Mesenchymal stem cell (in vitro differentiated cells and primary cell): ENCODE measurements around the gene PREB.

Experiments
- DNase-seq: peaks from one replicate; pipeline ENCODE4 v3.0.0-alpha.2; 2013
- H2AFZ ChIP-seq: one replicate; pipeline ENCODE4 v1.6.1; 2013; ENCODE audit warnings: low read depth, mild to moderate bottlenecking, control low read depth, inconsistent platforms, low read length, moderate library complexity
- H2AK5ac ChIP-seq: 2 replicates; pipeline ENCODE4 v1.6.1; 2013; ENCODE audit warnings: low read length, moderate library complexity, mild to moderate bottlenecking, inconsistent platforms; ENCODE audit not compliant: severe bottlenecking
- H2BK120ac ChIP-seq: one replicate; pipeline ENCODE4 v1.6.1; 2013; ENCODE audit warnings: low read depth, mild to moderate bottlenecking, inconsistent platforms, low read length, moderate library complexity
- H2BK12ac ChIP-seq, 2 experiments: one replicate each; pipeline ENCODE4 v1.6.1; 2013; ENCODE audit warnings: inconsistent platforms in 2 of 2, low read length in 2 of 2, mild to moderate bottlenecking in 2 of 2, moderate library complexity in 2 of 2, control low read depth in 1 of 2
- H2BK15ac ChIP-seq: one replicate; pipeline ENCODE4 v1.6.1; 2013; ENCODE audit warnings: mild to moderate bottlenecking, low read depth, inconsistent platforms; ENCODE audit not compliant: poor library complexity, severe bottlenecking
- H2BK5ac ChIP-seq: 2 replicates; pipeline ENCODE4 v1.6.1; 2013; ENCODE audit warnings: low read depth, mild to moderate bottlenecking, low read length, control low read depth, inconsistent platforms; ENCODE audit not compliant: poor library complexity, severe bottlenecking
- H3K14ac ChIP-seq, 2 experiments: one replicate each; pipeline ENCODE4 v1.6.1; 2013; ENCODE audit warnings: inconsistent platforms in 2 of 2, low read length in 2 of 2, control low read depth in 1 of 2, mild to moderate bottlenecking in 1 of 2, moderate library complexity in 1 of 2
- H3K18ac ChIP-seq, 2 experiments: one replicate each; pipeline ENCODE4 v1.6.1; 2013; ENCODE audit warnings: inconsistent platforms in 2 of 2, low read length in 2 of 2, control low read depth in 1 of 2, low read depth in 1 of 2, mild to moderate bottlenecking in 1 of 2
- H3K23ac ChIP-seq, 2 experiments: one replicate each; pipeline ENCODE4 v1.6.1; 2013; ENCODE audit warnings: inconsistent platforms in 2 of 2, low read length in 2 of 2, mild to moderate bottlenecking in 2 of 2, moderate library complexity in 2 of 2, control low read depth in 1 of 2
- H3K27ac ChIP-seq: 2 replicates; pipeline ENCODE4 v1.5.1; 2013; ENCODE audit warnings: mild to moderate bottlenecking, moderate library complexity, low read length, control low read depth, inconsistent platforms; ENCODE audit not compliant: poor library complexity, severe bottlenecking
- H3K27me3 ChIP-seq, 2 experiments: 2 replicates each; pipeline versions ENCODE4 v1.6.1 to v1.7.0; 2013; ENCODE audit warnings: low read length in 2 of 2, mild to moderate bottlenecking in 2 of 2, moderate library complexity in 2 of 2, control low read depth in 1 of 2, inconsistent platforms in 1 of 2; ENCODE audit not compliant: control insufficient read depth in 1 of 2, insufficient read depth in 1 of 2
- H3K36me3 ChIP-seq, 2 experiments: 2 replicates each; pipeline versions ENCODE4 v1.6.1 to v1.7.0; 2013; ENCODE audit warnings: low read length in 2 of 2, control low read depth in 1 of 2, inconsistent platforms in 1 of 2, low read depth in 1 of 2, mild to moderate bottlenecking in 1 of 2; ENCODE audit not compliant: insufficient read depth in 2 of 2, control insufficient read depth in 1 of 2
- H3K4ac ChIP-seq, 2 experiments: one replicate each; pipeline ENCODE4 v1.6.1; 2013; ENCODE audit warnings: inconsistent platforms in 2 of 2, low read length in 2 of 2, mild to moderate bottlenecking in 2 of 2, moderate library complexity in 2 of 2, control low read depth in 1 of 2, low read depth in 1 of 2
- H3K4me1 ChIP-seq: 2 replicates; pipeline ENCODE4 v1.6.1; 2013; ENCODE audit warnings: low read depth, low read length, control low read depth; ENCODE audit not compliant: control insufficient read depth, insufficient read depth
- H3K4me2 ChIP-seq: 2 replicates; pipeline ENCODE4 v1.6.1; 2013; ENCODE audit warnings: low read length, mild to moderate bottlenecking, inconsistent platforms; ENCODE audit not compliant: poor library complexity, severe bottlenecking
- H3K4me3 ChIP-seq, 2 experiments: 2 replicates each; pipeline versions ENCODE4 v1.5.1 to v1.7.0; 2013; ENCODE audit warnings: low read length in 2 of 2, mild to moderate bottlenecking in 2 of 2, control low read depth in 1 of 2, low read depth in 1 of 2; ENCODE audit not compliant: insufficient read depth in 1 of 2
- H3K79me1 ChIP-seq: replicated peaks from 2 replicates; pipeline ENCODE4 v1.6.1; 2013; ENCODE audit warnings: mild to moderate bottlenecking, control low read depth, low read length, inconsistent platforms; ENCODE audit not compliant: poor library complexity, severe bottlenecking
- H3K9ac ChIP-seq: 2 replicates; pipeline ENCODE4 v1.7.0; 2013; ENCODE audit warnings: mild to moderate bottlenecking, low read length, moderate library complexity
- H3K9me3 ChIP-seq: 2 replicates; pipeline ENCODE4 v1.7.0; 2013; ENCODE audit warnings: mild to moderate bottlenecking, low read length; ENCODE audit not compliant: control insufficient read depth
- H4K8ac ChIP-seq: one replicate; pipeline ENCODE4 v1.6.1; 2013; ENCODE audit warnings: inconsistent platforms, mild to moderate bottlenecking, low read length, moderate library complexity
- H4K91ac ChIP-seq: one replicate; pipeline ENCODE4 v1.6.1; 2013; ENCODE audit warnings: mild to moderate bottlenecking, low read length, inconsistent platforms
- WGBS: methylation state at CpG from one replicate; pipeline ENCODE4 v1.1.7; 2013; ENCODE audit warnings: mixed read lengths; 5-methylcytosine and 5-hydroxymethylcytosine counted together

The PREB gene

DNA sequence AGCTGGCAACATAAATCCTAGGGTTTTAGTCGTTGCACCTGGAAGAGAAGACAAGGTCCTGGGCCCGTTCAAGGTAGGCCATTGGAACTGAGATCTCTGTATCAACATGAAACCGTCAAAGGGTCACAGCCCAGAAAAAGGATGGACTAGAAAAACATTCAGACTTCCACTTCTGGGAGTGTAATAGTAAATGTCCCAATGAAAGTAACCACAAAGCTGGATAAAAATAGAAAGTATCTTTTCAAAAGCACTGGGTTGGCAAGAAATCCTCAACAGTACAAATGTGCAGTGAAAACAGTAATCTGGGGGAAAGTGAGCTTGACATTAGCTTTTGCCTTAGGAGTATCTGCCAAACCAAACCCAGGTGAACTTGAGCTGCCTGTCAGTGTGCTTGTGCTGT is 28.5 kb downstream of the PREB start:
- no peak overlapping the region for H3K4me3 ChIP-seq
- H3K18ac ChIP-seq, result no peak overlapping the region
- peaks cover 12 to 45% of the 10 kb centered on the region in 2 experiments for H3K27me3 ChIP-seq
- no peaks in the 10 kb centered on the region for H3K36me3 ChIP-seq
- no peak overlapping the region for H3K9ac ChIP-seq
- H2AFZ ChIP-seq, result no peak overlapping the region
- H2BK12ac ChIP-seq, result no peak overlapping the region
- no peak overlapping the region for H2BK120ac ChIP-seq
- WGBS, result 83% methylated on average over 2 of the region's 3 CpGs
- no peaks in the 10 kb centered on the region for H3K4me1 ChIP-seq
- no peaks in the 10 kb centered on the region for H3K79me1 ChIP-seq
- no peak overlapping the region for H4K8ac ChIP-seq
- no peak for DNase-seq
- H3K9me3 ChIP-seq, result no peaks in the 10 kb centered on the region
- H2BK15ac ChIP-seq, result no peak overlapping the region
- no peak overlapping the region for H3K14ac ChIP-seq
- H4K91ac ChIP-seq, result no peak overlapping the region
- no peak overlapping the region for H2BK5ac ChIP-seq
- no peak overlapping the region for H3K4me2 ChIP-seq
- no peak overlapping the region for H3K27ac ChIP-seq
- no peak overlapping the region for H3K23ac ChIP-seq
- H3K4ac ChIP-seq, result no peak overlapping the region
- no peak overlapping the region for H2AK5ac ChIP-seq

- Histone ChIP-seq H3K4ac (no peak overlapping the region), H3K27me3 (peaks cover 12 to 55% of the 10 kb centered on the region in 2 experiments), H3K4me2 (no peak overlapping the region), H3K9me3 (no peaks in the 10 kb centered on the region), H2AK5ac (no peak overlapping the region), H3K79me1 (no peaks in the 10 kb centered on the region), H4K8ac (no peak overlapping the region), H3K27ac (no peak overlapping the region), H2AFZ (no peak overlapping the region), H3K23ac (no peak overlapping the region), H2BK5ac (no peak overlapping the region), H3K9ac (no peak overlapping the region), H3K4me3 (peak overlapping the region in 1 of 2 experiments; percentile 12), H2BK120ac (no peak overlapping the region), H2BK15ac (no peak overlapping the region), H3K14ac (no peak overlapping the region), H2BK12ac (no peak overlapping the region), H3K18ac (no peak overlapping the region), H4K91ac (no peak overlapping the region), H3K4me1 (peaks cover 3% of the 10 kb centered on the region), H3K36me3 (no peaks in the 10 kb centered on the region)
- DNase-seq, result no peak
- WGBS, result 90% methylated on average over 5 of the region's 5 CpGs
Measured at GRCh38 chr2:27102329-27102728, 32.1 kb downstream of the PREB start.

GRCh38 chr2:27100036-27100435 is 34.4 kb downstream of the PREB start:
- no peaks in the 10 kb centered on the region for H3K79me1 ChIP-seq
- no peak overlapping the region for H4K8ac ChIP-seq
- H2AK5ac ChIP-seq, result no peak overlapping the region
- DNase-seq, result no peak
- H3K4me3 ChIP-seq, result no peak overlapping the region
- no peak overlapping the region for H3K4ac ChIP-seq
- no peak overlapping the region for H4K91ac ChIP-seq
- no peak overlapping the region for H3K4me2 ChIP-seq
- no peak overlapping the region for H2AFZ ChIP-seq
- H3K18ac ChIP-seq, result no peak overlapping the region
- no peak overlapping the region for H3K9ac ChIP-seq
- peaks cover 9 to 41% of the 10 kb centered on the region in 2 experiments for H3K27me3 ChIP-seq
- H2BK15ac ChIP-seq, result no peak overlapping the region
- H3K14ac ChIP-seq, result no peak overlapping the region
- H3K23ac ChIP-seq, result no peak overlapping the region
- H3K27ac ChIP-seq, result no peak overlapping the region
- H3K9me3 ChIP-seq, result no peaks in the 10 kb centered on the region
- H2BK12ac ChIP-seq, result no peak overlapping the region
- WGBS, result 76% methylated on average over 10 of the region's 10 CpGs
- H2BK5ac ChIP-seq, result no peak overlapping the region
- H3K36me3 ChIP-seq, result no peaks in the 10 kb centered on the region
- H2BK120ac ChIP-seq, result no peak overlapping the region
- peaks cover 7% of the 10 kb centered on the region for H3K4me1 ChIP-seq

DNA sequence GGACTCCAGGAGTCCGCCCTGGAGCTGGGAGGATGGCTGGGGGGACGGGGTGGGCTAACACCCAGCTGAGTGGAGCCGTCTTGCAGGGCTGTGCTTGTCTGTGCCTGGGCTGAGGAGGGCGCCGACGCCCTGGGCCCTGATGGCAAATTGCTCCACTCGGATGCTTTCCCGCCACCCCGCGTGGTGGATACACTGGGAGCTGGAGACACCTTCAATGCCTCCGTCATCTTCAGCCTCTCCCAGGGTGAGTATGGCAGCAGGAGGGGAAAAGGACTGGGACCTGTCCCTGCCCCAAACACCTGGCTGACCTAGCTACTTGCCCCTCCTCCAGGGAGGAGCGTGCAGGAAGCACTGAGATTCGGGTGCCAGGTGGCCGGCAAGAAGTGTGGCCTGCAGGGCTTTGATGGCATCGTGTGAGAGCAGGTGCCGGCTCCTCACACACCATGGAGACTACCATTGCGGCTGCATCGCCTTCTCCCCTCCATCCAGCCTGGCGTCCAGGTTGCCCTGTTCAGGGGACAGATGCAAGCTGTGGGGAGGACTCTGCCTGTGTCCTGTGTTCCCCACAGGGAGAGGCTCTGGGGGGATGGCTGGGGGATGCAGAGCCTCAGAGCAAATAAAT is 35.0 kb downstream of the PREB start:
- no peak overlapping the region for H3K4ac ChIP-seq
- H2AK5ac ChIP-seq, result no peak overlapping the region
- H3K14ac ChIP-seq, result peak overlapping the region in 1 of 2 experiments; percentile 23
- no peak overlapping the region for H2AFZ ChIP-seq
- no peak overlapping the region for H3K23ac ChIP-seq
- no peak overlapping the region for H3K4me2 ChIP-seq
- no peaks in the 10 kb centered on the region for H3K36me3 ChIP-seq
- H3K4me1 ChIP-seq, result peaks cover 7% of the 10 kb centered on the region
- H2BK15ac ChIP-seq, result no peak overlapping the region
- H2BK12ac ChIP-seq, result no peak overlapping the region
- no peak overlapping the region for H3K27ac ChIP-seq
- 85% methylated on average over 16 of the region's 19 CpGs for WGBS
- no peak overlapping the region for H3K4me3 ChIP-seq
- H4K8ac ChIP-seq, result no peak overlapping the region
- no peak for DNase-seq
- peaks cover 9 to 38% of the 10 kb centered on the region in 2 experiments for H3K27me3 ChIP-seq
- H3K9me3 ChIP-seq, result no peaks in the 10 kb centered on the region
- H3K9ac ChIP-seq, result no peak overlapping the region
- H2BK5ac ChIP-seq, result no peak overlapping the region
- H3K79me1 ChIP-seq, result no peaks in the 10 kb centered on the region
- no peak overlapping the region for H4K91ac ChIP-seq
- no peak overlapping the region for H2BK120ac ChIP-seq
- H3K18ac ChIP-seq, result no peak overlapping the region
